WTC11 (cell line): ENCODE data around the gene CPE.

ENCODE experiments used
- CTCF ChIP-seq: fragments of 200-600 bp; IDR thresholded peaks from 2 replicates; pipeline ENCODE4 v1.8.0; 2022; ENCODE audit warnings: antibody characterized with exemption
- NR3C1 ChIP-seq: sonication (generic); formaldehyde crosslinking; conservative IDR thresholded peaks from 2 replicates; pipeline ENCODE4 v1.8.1; 2023; ENCODE audit warnings: low read depth, mild to moderate bottlenecking, missing genetic modification reagents

GRCh38 chr4:165540206-165540830 lies 161.5 kb downstream of the CPE start:
- TF ChIP-seq NR3C1 (CRISPR knock-in tag) = no peak
- no peak for TF ChIP-seq CTCF
